Right ventricle myocardium inferior (tissue), 1 donor: ENCODE results near the gene SLC7A7. TPM values are rescaled to one million over a fixed set of nuclear protein-coding genes. Genes with fewer than 3 reads are reported as not detected.
A peak's percentile ranks its signal among the peaks of the same experiment; 100 is the strongest.
"Not testable (repeated sequence)": the region's sequence is repeated elsewhere in the genome, so short reads cannot be mapped to it uniquely, and the experiment has no call there.

Source experiments
- ATAC-seq: fragments of 200-7000 bp; cut with Tn5 transposase; one replicate; pipeline ENCODE4 v1.9.1; 2020; ENCODE audit warnings: mild to moderate bottlenecking, moderate library complexity
- DNase-seq: peaks from one replicate; pipeline ENCODE4 v3.0.0; 2021; ENCODE audit errors: missing footprints
- intact Hi-C: fragments of 100-400 bp; cut with DNase I; formaldehyde crosslinking; loops from one replicate; pipeline ENCODE4 v1.11.0; 2022
- total RNA-seq: library from RNA; stranded (reverse); fragmentation: NEBNext Ultra II Directional; extraction: Animal tissue kit (Norgen Biotek cat#: 25700); gene quantifications from one replicate; pipeline ENCODE4 v1.2.1, GENCODE V29; 2021
- donor health status: DM: no; HTN: yes; CAD: no; lungs with severe emphysema.

SLC7A7 gene
- total RNA-seq, 1 donor from 2014 or later, result 5.8 TPM

GRCh38 chr14:22774011-22774706, 41.1 kb downstream of the SLC7A7 start:
- DNase-seq (no peak), ATAC-seq (no peak)
- intact Hi-C loops, result no loop called here

- DNase-seq (no peak), ATAC-seq (no peak)
- intact Hi-C loops, result no loop called here
Observed at GRCh38 chr14:22773162-22774010, 41.8 kb downstream of the SLC7A7 start.

DNA sequence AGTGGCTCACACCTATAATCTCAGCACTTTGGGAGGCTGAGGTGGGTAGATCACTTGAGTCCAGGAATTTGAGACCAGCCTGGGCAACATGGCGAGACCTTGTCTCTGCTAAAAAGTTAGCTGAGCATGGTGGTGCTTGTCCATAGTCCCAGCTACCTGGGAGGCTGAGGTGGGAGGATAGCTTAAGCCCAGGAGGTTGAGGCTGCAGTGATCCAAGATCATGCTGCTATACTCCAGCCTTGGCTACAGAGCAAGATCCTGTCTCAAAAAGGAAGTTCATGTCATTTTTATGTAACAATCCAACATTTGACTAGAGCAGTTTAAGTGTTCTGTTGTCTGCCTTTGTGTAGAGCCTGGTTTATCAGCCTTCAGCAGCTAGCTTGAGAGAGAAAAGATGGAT, 42.5 kb downstream of the SLC7A7 start:
- intact Hi-C loops, result no loop called here
- ATAC-seq (no peak), DNase-seq (no peak)

DNA sequence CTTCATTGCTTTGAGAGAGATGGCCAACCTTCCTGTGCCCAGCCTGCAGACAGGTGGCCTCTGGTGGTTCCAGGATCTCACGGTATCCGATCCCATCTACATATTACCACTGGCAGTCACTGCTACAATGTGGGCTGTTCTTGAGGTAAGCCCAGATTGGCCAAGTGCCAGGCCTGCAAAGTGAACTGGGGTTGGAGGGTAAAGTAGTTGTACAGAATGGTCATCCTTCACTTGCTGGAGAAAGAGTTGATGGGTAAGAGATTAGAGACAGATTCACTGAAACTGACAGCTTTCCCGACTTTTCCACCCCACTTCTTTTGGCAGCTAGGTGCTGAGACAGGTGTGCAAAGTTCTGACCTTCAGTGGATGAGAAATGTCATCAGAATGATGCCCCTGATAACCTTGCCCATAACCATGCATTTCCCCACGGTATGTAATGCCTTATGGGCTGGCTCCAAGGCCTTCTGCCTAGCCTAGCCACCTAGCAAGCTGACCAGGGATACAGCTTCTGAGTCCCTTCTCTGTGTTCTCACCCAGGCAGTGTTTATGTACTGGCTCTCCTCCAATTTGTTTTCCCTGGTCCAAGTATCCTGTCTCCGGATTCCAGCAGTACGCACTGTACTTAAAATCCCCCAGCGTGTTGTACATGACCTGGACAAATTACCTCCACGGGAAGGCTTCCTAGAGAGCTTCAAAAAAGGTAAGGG, 44.6 kb downstream of the SLC7A7 start:
- ATAC-seq (no peak), DNase-seq (no peak)
- intact Hi-C loops, result no loop called here

- intact Hi-C loops, result loop anchor here (5.0 kb wide), 1 partner anchor 53 kb away; no protein-coding TSS in a partner anchor
- ATAC-seq (no peak), DNase-seq (no peak)
Observed at GRCh38 chr14:22769369-22769768, 45.9 kb downstream of the SLC7A7 start.

GRCh38 chr14:22768947-22769346, 46.3 kb downstream of the SLC7A7 start:
- intact Hi-C loops, result loop anchor here (5.0 kb wide), 1 partner anchor 53 kb away; no protein-coding TSS in a partner anchor
- no peak for ATAC-seq
- DNase-seq, result no peak

DNA sequence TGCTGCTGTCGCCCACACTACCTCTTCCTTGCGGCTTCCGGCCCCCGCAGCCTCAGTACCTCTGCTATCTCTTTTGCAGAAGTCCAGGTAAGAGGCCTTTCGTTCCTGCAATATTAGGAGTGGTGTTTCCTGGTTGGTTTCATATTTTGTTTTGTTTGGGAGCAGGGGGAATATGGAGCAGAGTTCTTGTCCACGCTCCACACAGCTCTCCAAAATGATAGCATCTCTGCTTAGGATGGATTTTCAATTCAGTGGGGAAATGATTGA, 48.0 kb downstream of the SLC7A7 start:
- intact Hi-C loops, result loop anchor here (5.0 kb wide), 1 partner anchor 55 kb away; no protein-coding TSS in a partner anchor
- DNase-seq, result no peak
- no peak for ATAC-seq

DNA sequence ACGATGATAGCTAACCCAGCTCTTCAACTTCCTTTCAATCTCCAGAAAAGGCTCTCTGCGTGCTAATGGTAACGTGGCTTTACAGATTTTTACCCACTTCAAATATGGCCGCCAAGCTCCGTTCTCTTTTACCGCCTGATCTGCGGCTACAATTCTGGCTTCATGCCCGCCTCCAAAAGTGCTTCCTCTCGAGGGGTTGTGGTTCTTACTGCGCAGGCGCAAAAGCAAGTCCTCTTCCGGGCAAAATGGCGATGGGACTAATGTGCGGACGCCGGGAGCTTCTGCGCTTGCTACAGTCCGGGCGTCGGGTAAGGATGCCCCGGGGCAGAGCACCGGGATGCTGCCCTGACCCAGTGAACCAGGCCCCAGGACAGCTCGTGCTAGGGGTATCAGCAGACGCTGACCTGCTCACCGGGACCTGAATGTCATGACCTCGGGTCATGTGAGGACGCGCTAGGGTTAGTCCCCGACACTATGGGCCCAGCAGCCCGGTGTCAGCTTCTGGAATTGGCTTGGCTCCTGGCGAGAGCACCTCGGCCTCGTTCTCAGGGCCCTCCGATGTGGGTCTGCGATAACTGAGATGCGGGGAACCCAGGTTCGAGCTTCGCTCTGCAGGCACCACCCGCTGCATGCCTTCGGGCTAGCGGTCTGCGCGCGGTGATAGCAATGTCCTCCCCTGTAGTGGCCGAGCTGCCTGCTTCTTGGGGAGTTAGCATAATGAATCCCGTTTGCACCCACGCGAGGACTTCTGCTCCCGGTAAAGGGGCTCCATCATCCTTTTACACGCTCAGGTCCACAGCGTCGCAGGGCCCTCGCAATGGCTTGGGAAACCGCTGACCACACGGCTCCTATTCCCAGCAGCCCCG, 48.5 kb downstream of the SLC7A7 start, which contains the start of gene OXA1L:
Gene OXA1L, plus strand, starts transcription at position 232 of the 866 bp plus-strand sequence. Its CDS starts 14 bp downstream, at position 246.
- intact Hi-C loops, result loop anchor here (5.0 kb wide), 1 partner anchor 56 kb away; no protein-coding TSS in a partner anchor
- DNase-seq (peak; percentile 97), ATAC-seq (peak; percentile 95)

DNA sequence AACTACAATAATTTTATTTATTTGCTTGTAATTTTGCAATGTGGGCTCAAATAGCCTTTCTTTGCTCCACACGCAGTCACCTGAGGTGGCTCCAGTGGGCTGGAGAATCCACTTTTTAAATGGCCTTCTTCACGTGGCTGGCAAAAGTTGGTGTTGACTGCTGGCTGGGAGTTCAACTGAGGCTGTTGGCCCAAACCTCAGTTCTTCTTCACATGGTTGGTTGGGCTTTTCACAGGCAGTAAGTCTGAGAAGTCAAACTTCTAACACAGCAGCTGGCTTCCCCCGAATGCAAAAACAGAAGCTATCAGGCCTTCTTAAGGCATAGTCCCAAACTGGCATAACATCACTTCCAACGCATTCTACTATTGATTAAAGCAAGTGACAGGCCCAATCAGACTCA, 50.9 kb downstream of the SLC7A7 start:
- no peak for DNase-seq
- intact Hi-C loops, result no loop called here
- ATAC-seq, result no peak

DNA sequence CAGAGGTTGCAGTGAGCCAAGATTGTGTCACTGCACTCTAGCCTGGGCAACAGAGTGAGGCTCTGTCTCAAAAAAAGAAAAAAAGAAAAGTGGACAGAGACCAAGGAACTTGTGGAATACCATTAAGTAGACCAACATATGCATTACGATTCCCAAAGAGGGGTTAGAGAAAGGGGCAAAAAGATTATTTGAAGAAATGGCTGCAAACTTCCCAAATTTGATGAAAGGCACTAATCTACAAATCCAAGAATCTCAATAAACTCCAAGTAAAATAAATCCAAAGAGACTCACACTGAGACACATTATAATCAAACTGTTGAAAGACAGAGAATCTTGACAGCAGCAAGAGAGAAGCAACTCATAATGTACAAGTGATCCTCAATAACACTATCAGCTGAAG, 53.5 kb downstream of the SLC7A7 start:
- no peak for DNase-seq
- no peak for ATAC-seq
- intact Hi-C loops, result no loop called here

DNA sequence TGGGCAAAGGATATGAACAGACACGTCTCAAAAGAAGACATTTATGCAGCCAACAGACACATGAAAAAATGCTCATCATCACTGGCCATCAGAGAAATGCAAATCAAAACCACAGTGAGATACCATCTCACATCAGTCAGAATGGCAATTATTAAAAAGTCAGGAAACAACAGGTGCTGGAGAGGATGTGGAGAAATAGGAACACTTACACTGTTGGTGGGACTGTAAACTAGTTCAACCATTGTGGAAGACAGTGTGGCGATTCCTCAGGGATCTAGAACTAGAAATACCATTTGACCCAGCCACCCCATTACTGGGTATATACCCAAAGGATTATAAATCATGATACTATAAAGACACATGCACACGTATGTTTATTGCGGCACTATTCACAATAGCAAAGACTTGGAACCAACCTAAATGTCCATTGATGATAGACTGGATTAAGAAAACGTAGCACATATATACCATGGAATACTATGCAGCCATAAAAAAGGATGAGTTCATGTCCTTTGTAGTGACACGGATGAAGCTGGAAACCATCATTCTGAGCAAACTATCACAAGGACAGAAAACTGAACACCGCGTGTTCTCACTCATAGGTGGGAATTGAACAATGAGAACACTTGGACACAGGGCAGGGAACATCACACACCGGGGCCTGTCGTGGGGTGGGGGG, 57.1 kb downstream of the SLC7A7 start:
- ATAC-seq, intact Hi-C loops, DNase-seq: not testable (repeated sequence)

GRCh38 chr14:22753586-22753985, 61.6 kb downstream of the SLC7A7 start:
- DNase-seq (no peak), ATAC-seq (no peak)
- intact Hi-C loops, result no loop called here

- ATAC-seq, result no peak
- no peak for DNase-seq
- intact Hi-C loops, result no loop called here
Observed at GRCh38 chr14:22752422-22752821, 62.8 kb downstream of the SLC7A7 start.

DNA sequence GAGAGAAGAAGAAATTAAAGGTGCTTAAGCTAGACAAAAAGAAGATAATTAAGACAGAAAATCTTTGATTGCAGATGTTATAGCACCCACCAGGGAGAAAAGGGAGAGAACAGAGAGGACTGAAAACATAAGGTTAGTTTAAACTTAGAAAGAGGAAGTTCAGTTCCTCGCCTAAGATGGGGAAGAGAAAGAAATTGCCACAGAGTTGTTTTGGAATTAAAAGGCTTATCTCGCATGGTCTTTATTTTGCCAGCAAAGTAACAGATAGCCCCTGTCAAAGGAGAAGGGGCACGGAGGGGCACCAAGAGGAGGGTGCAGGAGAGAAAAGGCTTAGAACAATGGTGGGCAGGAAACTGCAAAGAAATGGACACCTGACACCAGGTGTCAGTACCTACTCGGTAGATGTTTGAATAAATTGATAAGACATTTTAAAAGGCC, 66.6 kb downstream of the SLC7A7 start:
- intact Hi-C loops, result no loop called here
- DNase-seq, result no peak
- no peak for ATAC-seq

DNA sequence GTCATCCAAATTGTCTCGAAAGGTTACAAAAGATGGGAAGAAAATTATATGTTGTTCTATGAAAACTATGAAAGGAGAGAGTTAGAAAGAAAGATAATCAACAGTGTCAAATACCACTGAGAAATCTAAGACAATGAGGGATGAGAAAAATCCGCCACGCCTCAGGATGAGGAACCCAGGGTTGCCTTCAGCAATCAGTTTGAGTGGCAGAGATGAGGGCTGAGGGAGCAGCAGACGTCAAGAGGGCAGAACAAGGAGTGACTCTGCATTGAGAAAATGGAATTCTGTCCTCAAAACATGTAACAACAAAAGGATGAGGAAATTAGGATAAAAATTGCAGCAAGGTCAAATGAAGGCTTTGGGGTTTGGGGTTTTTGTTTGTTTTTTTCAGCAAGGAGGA, 67.0 kb downstream of the SLC7A7 start:
- DNase-seq (no peak), ATAC-seq (no peak)
- intact Hi-C loops, result no loop called here

DNA sequence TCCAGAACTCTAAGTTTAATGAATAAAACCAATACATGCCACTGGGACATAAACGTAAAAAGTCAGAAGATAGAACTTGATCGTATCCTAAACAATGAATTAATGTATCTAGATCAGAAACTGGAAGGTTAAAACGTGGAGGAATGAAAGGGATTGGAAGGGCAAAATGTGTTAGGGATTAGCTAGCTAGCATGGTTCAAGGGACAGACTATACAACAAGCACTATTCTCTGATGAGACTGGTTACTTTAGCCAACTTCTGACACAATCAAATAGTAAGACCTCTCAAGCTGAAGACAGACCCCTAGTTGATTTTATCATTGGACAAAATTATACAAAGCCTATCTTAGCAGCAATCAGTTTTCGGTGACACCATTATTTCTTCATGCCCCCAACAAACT, 67.5 kb downstream of the SLC7A7 start:
- intact Hi-C loops, result no loop called here
- DNase-seq, result no peak
- no peak for ATAC-seq

DNA sequence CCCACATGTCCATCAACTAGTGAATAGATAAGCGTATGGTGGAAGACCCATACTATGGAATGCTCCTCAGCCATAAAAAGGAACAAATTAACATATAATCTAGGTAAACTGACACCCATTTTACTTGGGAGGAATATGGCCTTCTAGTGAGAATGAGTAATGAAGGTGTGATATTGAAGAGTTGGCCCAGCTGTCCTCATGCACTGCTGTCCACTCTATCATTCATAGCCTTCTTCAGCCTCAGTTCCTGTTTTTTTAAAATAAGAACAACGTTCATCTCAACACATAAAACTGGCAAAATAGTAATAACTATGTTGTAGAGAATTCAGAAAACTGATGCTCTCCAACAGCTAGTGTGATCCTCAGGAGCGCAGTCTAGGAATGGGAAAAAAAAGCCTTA, 75.2 kb downstream of the SLC7A7 start:
- no peak for DNase-seq
- ATAC-seq, result no peak
- intact Hi-C loops, result no loop called here

DNA sequence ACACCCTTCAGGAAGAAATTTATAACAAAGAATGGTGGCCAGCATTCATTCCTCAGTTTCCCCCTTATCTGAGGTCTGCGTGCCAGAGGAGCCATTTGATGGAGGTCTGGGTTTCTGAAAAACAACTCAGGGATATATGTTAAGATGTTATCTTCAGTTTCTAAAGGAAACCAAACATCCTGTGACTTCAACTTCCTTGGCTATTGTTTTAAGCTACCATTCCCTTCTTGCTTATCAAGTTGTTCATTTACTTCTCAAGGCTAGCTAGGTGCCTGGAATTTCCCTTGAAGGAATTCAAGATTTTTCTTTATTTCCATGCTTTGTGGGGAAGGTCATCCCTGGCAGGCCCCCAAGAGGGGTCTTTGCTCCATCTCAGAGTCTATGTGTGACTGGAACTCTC, 75.8 kb downstream of the SLC7A7 start:
- ATAC-seq (no peak), DNase-seq (no peak)
- intact Hi-C loops, result no loop called here
